Sigmoid colon (tissue), 4 donors: ENCODE measurements around the gene COA5.

Experiments used
- EP300 ChIP-seq, 4 donors: sonication (generic); formaldehyde crosslinking; IDR thresholded peaks; one replicate each; pipeline ENCODE4 v1.6.1; 2017; ENCODE audit warnings: antibody characterized with exemption in 4 of 4
- POLR2A ChIP-seq, 2 donors: fragments of 450-650 bp; IDR thresholded peaks; one replicate each; pipeline ENCODE4 v1.6.1; 2016; ENCODE audit warnings: antibody characterized with exemption in 2 of 2, mild to moderate bottlenecking in 2 of 2, moderate library complexity in 2 of 2
- TF ChIP-seq, protein P1 (sequence below), 4 experiments: fragments of 450-650 bp in 3 of 4; fragments of 200-600 bp in 1 of 4; IDR thresholded peaks; one replicate each; pipeline ENCODE4 v1.5.1; 2016 to 2019; ENCODE audit warnings: antibody characterized with exemption in 4 of 4, mild to moderate bottlenecking in 3 of 4, moderate library complexity in 2 of 4

DNA sequence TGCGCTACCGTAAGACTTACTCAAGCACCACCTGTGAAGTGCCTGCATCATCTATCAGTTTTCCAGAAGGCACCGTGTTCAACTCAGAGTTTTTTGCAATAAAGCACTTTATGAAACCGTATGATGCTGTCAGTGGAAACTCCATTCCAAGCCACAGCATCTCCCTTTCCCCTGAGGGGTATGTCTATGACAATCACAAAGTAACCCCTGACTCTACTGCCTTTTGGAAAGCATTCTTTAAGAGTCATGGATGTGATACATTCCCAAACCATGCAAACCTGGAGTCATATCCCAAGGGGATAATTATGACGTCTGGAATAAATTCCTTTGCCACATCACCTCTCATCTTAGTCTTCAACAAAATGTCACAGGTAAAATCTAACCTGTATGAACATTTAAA, 39.3 kb upstream of the COA5 start:
- TF ChIP-seq, protein P1, sequence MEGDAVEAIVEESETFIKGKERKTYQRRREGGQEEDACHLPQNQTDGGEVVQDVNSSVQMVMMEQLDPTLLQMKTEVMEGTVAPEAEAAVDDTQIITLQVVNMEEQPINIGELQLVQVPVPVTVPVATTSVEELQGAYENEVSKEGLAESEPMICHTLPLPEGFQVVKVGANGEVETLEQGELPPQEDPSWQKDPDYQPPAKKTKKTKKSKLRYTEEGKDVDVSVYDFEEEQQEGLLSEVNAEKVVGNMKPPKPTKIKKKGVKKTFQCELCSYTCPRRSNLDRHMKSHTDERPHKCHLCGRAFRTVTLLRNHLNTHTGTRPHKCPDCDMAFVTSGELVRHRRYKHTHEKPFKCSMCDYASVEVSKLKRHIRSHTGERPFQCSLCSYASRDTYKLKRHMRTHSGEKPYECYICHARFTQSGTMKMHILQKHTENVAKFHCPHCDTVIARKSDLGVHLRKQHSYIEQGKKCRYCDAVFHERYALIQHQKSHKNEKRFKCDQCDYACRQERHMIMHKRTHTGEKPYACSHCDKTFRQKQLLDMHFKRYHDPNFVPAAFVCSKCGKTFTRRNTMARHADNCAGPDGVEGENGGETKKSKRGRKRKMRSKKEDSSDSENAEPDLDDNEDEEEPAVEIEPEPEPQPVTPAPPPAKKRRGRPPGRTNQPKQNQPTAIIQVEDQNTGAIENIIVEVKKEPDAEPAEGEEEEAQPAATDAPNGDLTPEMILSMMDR (IDR thresholded peaks at IDR 0.05): no peak
- TF ChIP-seq EP300 (IDR thresholded peaks at IDR 0.05): no peak
- TF ChIP-seq POLR2A (IDR thresholded peaks at IDR 0.05): no peak
